GM19395 (cell line): ENCODE measurements around the gene AFF2.
"Not testable (repeated sequence)": the region's sequence is repeated elsewhere in the genome, so short reads cannot be mapped to it uniquely, and the experiment has no call there.

ENCODE experiments used
- ATAC-seq: cut with Tn5 transposase; IDR thresholded peaks from one replicate; pipeline ENCODE4 v1.9.1; 2021; ENCODE audit warnings: mild to moderate bottlenecking, moderate library complexity; ENCODE audit not compliant: unreplicated experiment

Gene AFF2

DNA sequence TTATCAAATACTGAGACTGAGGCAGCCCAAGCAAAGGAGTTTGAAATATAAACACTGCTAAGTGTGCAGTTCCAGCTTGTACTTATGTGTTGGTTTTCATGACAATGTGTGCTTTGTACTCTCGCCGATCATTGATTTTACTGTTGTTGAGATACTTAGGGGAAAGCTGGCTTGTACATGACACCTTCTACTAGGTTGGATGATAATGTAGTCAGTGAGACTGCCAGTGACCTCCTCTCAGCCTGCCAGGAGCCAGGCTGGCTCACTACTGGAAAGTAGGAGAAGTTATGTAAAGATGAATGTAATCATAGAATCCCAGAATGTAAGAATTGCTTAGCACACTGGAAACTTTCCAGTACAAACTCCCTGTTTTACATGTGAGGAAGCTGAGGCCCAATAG is 132.0 kb downstream of the AFF2 start:
- ATAC-seq, result no peak

- ATAC-seq, result no peak
These were observed 132.9 kb downstream of the AFF2 start for GRCh38 chrX:148633218-148633908.

GRCh38 chrX:148634591-148634990 is 134.2 kb downstream of the AFF2 start:
- no peak for ATAC-seq

GRCh38 chrX:148643460-148643859 is 143.0 kb downstream of the AFF2 start:
- no peak for ATAC-seq

DNA sequence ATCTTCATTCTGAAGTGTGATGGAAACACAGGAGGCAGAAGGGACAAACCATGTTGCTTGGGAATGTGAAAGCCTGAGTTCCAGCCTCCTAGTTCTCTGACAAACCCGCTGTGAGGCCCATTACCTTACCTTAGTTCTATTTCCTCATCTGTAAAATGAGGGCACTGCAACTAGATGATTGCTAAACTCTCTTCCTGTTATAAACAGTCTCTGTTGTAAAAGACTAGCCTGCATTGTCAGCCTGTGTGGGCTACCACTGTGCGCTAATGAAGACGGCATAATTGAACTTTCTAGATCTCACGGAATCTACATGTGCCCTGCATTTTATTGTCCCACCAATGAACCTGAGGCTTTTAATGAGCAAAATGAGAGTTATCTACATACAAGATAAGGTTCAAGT is 147.2 kb downstream of the AFF2 start:
- ATAC-seq, result no peak

DNA sequence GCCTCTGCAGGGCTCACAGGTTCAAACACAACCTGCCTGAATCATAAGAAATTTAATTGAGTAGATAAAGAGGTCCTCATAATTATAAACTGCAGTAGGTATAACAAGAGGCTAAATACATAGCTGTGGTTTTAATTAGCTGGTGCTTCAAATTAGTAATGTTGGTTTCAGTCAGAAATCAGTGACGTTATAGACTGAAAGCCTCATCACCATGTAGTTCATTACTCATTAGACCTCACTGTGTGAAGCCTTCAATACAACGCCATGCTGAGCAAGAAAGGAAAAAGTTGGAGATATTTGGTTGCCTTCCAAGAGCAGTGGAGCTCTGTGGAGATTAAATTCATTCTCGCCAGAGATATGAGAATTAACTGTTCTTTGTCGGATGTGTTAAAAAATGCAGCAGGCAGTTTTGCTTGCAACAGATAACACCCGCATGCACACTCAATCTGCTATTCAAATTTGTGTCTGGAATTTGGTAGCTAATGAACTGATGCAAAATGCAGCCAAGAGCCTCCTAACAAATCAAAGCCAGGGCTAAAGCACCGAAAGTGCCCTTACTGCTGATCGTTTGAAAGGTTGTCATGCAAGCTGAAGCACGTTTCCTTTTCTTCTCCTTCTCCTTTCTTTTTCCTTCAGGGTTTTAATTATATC is 148.9 kb downstream of the AFF2 start:
- ATAC-seq, result no peak

- no peak for ATAC-seq
These were observed 157.8 kb downstream of the AFF2 start for GRCh38 chrX:148658115-148658730.

DNA sequence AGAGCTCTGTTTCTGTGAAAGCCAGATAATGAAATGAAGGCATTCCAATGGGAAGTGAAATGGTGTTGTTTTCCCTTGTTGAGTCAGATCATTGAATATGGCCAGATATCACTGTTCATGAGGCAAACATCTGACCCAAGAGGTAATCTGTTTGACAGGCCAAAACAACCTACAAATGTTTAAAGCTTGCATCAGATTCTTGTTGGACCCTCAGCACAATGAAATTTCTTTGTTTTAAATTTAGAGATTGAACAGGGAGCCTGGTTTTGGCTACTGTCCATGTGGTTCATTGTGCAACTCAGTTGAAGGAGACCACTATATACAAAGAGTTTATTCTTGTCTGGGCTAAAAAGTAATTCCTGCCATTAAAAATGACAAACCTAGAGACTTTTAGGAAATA is 159.1 kb downstream of the AFF2 start:
- no peak for ATAC-seq

DNA sequence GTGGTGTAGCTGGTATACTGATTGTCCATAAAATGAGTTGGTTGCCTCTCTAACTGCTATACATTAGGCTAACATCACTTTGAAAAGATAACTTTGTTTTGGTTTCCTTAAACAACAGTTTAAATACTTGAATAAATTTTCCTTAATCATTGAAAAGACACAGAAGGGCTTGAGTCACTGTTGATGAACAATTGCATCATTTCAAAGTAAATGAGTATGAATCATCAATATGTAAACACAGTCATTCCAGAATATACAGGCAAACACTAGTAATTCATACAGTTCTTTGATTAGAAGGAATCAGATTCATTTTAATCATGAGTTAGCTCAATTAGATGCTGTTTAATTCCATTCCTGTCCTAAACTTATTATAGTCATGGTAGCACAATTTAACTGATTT is 160.6 kb downstream of the AFF2 start:
- no peak for ATAC-seq

DNA sequence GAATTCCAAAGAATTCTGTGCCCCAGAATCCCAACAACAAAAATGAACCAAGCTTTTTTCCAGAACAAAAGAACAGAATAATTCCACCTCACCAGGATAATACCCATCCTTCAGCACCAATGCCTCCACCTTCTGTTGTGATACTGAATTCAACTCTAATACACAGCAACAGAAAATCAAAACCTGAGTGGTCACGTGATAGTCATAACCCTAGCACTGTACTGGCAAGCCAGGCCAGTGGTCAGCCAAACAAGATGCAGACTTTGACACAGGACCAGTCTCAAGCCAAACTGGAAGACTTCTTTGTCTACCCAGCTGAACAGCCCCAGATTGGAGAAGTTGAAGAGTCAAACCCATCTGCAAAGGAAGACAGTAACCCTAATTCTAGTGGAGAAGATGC is 161.6 kb downstream of the AFF2 start:
- no peak for ATAC-seq

DNA sequence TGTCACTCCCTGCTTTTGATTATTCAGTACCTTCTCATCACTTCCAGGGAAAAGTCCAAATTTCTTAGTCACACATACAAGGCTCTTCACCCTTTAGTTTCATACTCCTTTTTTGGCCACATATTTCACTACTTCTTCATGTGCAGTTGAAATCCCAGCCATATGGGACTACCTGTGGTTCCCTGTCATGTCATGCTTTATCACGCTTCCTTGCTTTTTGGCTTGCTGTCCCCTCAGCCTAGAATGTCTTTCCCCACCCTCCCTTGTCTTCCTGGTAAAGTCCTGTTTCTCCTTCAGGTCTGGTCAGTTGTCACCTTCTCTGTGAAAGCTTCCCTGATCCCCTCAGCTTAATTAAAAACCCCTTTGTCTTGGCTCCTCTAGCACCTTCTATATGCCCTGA is 163.8 kb downstream of the AFF2 start:
- no peak for ATAC-seq

GRCh38 chrX:148664995-148665394 is 164.6 kb downstream of the AFF2 start:
- no peak for ATAC-seq

DNA sequence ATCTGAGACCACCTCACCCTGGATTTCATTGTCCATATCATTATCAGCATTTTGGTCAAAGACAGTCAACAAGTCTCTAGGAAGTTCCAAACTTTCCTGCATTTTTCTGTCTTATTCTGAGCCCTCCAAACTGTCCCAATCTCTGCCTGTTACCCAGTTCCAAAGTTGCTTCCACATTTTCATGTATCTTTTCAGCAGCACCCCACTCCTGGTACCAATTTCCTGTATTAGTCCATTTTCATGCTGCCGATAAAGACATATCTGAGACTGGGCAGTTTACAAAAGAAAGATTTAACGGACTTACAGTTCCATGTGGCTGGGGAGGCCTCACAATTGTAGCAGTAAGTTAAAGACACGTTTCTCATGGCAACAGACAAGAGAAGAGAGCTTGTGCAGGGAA is 168.8 kb downstream of the AFF2 start:
- not testable (repeated sequence) for ATAC-seq

DNA sequence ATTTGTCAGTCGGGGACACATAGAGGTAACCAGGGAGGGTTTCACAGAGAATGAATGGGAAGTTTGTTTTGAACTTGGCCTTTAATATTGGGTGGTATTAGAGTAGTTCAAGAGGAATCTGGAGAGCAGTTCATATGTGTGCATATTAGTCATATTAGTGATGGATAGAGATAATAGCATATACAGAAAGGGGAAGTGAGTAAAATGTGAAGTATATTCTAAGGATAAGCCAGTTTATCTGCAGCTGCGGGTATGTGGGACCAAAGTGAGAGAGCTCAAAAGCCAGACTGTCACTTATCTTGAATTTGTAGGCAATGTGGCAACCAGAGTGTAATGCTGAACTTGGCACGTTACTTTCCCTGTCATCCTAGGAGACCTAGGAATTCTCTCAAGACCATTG is 169.9 kb downstream of the AFF2 start:
- no peak for ATAC-seq

DNA sequence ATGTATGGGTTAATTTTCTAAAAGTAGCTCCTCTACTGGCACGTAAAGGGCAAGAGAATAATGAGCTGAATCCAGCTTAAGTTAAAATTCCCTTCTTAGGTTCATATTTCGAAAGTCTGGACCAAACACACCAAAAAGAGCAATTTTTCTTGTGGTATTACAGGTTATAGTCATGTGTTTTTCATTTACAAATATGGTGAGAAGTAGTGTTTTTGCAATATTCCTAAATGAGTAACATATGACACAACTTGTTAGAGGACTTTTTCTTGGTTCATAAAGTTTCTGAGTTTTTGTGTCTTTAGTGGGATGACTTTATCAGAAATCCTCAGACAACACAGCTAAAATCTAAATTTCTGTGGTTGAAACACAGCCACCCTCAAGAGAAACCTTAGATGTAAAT is 172.1 kb downstream of the AFF2 start:
- no peak for ATAC-seq

GRCh38 chrX:148681605-148682004 is 181.2 kb downstream of the AFF2 start:
- ATAC-seq, result no peak

DNA sequence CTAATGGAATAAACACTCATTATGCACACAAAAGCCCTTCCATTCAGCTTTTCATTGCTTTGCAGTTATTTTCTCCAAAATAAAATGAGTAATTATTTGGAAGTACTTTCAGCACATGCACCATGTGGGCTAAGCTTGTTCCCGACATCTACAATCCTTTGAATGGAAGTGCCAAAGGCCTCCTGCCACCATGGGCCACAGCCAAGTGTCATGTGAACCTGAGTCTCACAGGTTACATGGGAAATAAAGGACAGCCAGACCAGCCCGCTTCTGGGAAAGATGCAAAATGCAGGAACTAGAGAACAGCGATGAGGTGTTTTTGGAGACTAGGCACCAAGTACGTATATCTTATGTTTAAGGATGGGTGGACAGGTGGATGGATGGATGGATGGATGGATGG is 181.8 kb downstream of the AFF2 start:
- no peak for ATAC-seq

- no peak for ATAC-seq
These were observed 191.0 kb downstream of the AFF2 start for GRCh38 chrX:148691456-148691855.

GRCh38 chrX:148695255-148695654 is 194.8 kb downstream of the AFF2 start:
- ATAC-seq, result no peak

GRCh38 chrX:148698221-148698620 is 197.8 kb downstream of the AFF2 start:
- ATAC-seq, result no peak

- ATAC-seq, result no peak
These were observed 199.6 kb downstream of the AFF2 start for GRCh38 chrX:148700021-148700420.

GRCh38 chrX:148713981-148714380 is 213.6 kb downstream of the AFF2 start:
- no peak for ATAC-seq
